ENCODE measurements around the gene SPATA25.

- TF ChIP-seq, protein P1, sequence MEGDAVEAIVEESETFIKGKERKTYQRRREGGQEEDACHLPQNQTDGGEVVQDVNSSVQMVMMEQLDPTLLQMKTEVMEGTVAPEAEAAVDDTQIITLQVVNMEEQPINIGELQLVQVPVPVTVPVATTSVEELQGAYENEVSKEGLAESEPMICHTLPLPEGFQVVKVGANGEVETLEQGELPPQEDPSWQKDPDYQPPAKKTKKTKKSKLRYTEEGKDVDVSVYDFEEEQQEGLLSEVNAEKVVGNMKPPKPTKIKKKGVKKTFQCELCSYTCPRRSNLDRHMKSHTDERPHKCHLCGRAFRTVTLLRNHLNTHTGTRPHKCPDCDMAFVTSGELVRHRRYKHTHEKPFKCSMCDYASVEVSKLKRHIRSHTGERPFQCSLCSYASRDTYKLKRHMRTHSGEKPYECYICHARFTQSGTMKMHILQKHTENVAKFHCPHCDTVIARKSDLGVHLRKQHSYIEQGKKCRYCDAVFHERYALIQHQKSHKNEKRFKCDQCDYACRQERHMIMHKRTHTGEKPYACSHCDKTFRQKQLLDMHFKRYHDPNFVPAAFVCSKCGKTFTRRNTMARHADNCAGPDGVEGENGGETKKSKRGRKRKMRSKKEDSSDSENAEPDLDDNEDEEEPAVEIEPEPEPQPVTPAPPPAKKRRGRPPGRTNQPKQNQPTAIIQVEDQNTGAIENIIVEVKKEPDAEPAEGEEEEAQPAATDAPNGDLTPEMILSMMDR (IDR thresholded peaks at IDR 0.05; ENCODE audit: low read depth, low read length): no peak
- TF ChIP-seq POLR2A (IDR thresholded peaks at IDR 0.05; ENCODE audit: extremely low read depth, insufficient read length): no peak
- TF ChIP-seq MYC (IDR thresholded peaks at IDR 0.05; ENCODE audit: low read depth, low read length): no peak
- no peak for TF ChIP-seq MAX (IDR thresholded peaks at IDR 0.05; ENCODE audit: low read depth, low read length)
These were observed 33.3 kb upstream of the SPATA25 start for GRCh38 chr20:45920462-45921336.

All from NB4 (cell line).